ENCODE data around the gene LGALS8. TPM values are rescaled to one million over a fixed set of nuclear protein-coding genes. Genes with fewer than 3 reads are reported as not detected.
"Not testable (repeated sequence)": the region's sequence is repeated elsewhere in the genome, so short reads cannot be mapped to it uniquely, and the experiment has no call there.

The LGALS8 gene
- total RNA-seq, 1 experiment from 2014 or later = 30.7 TPM

- CTCF ChIA-PET; H3K36me3 ChIP-seq (ENCODE audit: control insufficient read depth in 1 of 2, insufficient read depth in 2 of 2, low read length in 2 of 2); H3K9me3 ChIP-seq (ENCODE audit: control insufficient read depth in 1 of 2, insufficient read depth in 1 of 2, low read depth in 1 of 2, low read length in 2 of 2); intact Hi-C loops (cut with micrococcal nuclease); H3K9me2 ChIP-seq (ENCODE audit: insufficient read depth); ATAC-seq; DNase-seq (ENCODE audit: low read depth, low spot score); RAD21 ChIA-PET (ENCODE audit: low non-redundant PET in 1 of 2, low total read pairs in 2 of 2, uncharacterized antibody in 2 of 2, unreplicated experiment in 2 of 2); H3K27me3 ChIP-seq (ENCODE audit: insufficient read depth, low read length); POLR2A ChIA-PET; H3K4me2 ChIP-seq (ENCODE audit: low read length); H4K20me1 ChIP-seq (ENCODE audit: insufficient read depth); BruUV-seq (replicated peaks); H3K4me3 ChIP-seq (replicated peaks in 1 of 2; ENCODE audit: low read depth in 1 of 2, low read length in 2 of 2); H3K79me2 ChIP-seq (ENCODE audit: insufficient read depth, low read length); H3K9ac ChIP-seq (ENCODE audit: low read length); H3K27ac ChIP-seq (ENCODE audit: low read depth, low read length): not testable (repeated sequence)
- H3K4me1 ChIP-seq (ENCODE audit: control insufficient read depth in 1 of 2, insufficient read depth in 2 of 2, low read length in 2 of 2) = peaks cover 17 to 21% of the 10 kb centered on the region in 2 experiments
- peak overlapping the region; percentile 51 for H2AFZ ChIP-seq (ENCODE audit: low read depth, low read length, poor library complexity, severe bottlenecking)
These were observed 19.4 kb upstream of the LGALS8 start for GRCh38 chr1:236504338-236504737.

- no peaks in the 10 kb centered on the region for H3K36me3 ChIP-seq (ENCODE audit: control insufficient read depth in 1 of 2, insufficient read depth in 2 of 2, low read length in 2 of 2)
- H3K4me3 ChIP-seq (replicated peaks in 1 of 2; ENCODE audit: low read depth in 1 of 2, low read length in 2 of 2) = no peak overlapping the region
- TF ChIP-seq ZFX (IDR thresholded peaks at IDR 0.05) (no peak), ATF3 (IDR thresholded peaks at IDR 0.05) (no peak), ZBTB33 (IDR thresholded peaks at IDR 0.05; ENCODE audit: extremely low read depth, insufficient replicate concordance, low read length) (no peak), CTCF (IDR thresholded peaks at IDR 0.05 in 2 of 3, conservative IDR thresholded peaks at IDR 0.05 in 1 of 3; ENCODE audit: borderline replicate concordance in 1 of 3, insufficient read depth in 1 of 3, low read depth in 2 of 3, low read length in 2 of 3) (no peak), REST (IDR thresholded peaks at IDR 0.05; ENCODE audit: low read depth) (no peak), SRF (IDR thresholded peaks at IDR 0.05; ENCODE audit: low read depth) (no peak), EZH2phosphoT487 (IDR thresholded peaks at IDR 0.05; ENCODE audit: borderline replicate concordance) (no peak), FOSL1 (IDR thresholded peaks at IDR 0.05; ENCODE audit: low read depth) (no peak)
- RAD21 ChIA-PET (ENCODE audit: low non-redundant PET in 1 of 2, low total read pairs in 2 of 2, uncharacterized antibody in 2 of 2, unreplicated experiment in 2 of 2) = no interaction called here
- no peak overlapping the region for H3K27ac ChIP-seq (ENCODE audit: low read depth, low read length)
- H2AFZ ChIP-seq (ENCODE audit: low read depth, low read length, poor library complexity, severe bottlenecking) = no peak overlapping the region
- DNase-seq (ENCODE audit: low read depth, low spot score) (no peak), ATAC-seq (no peak)
- H3K9me3 ChIP-seq (ENCODE audit: control insufficient read depth in 1 of 2, insufficient read depth in 1 of 2, low read depth in 1 of 2, low read length in 2 of 2) = no peaks in the 10 kb centered on the region
- H3K4me1 ChIP-seq (ENCODE audit: control insufficient read depth in 1 of 2, insufficient read depth in 2 of 2, low read length in 2 of 2) = peaks cover 16 to 17% of the 10 kb centered on the region in 2 experiments
- intact Hi-C loops (cut with micrococcal nuclease) = no loop called here
- H3K9me2 ChIP-seq (ENCODE audit: insufficient read depth) = no peaks in the 10 kb centered on the region
- H3K27me3 ChIP-seq (ENCODE audit: insufficient read depth, low read length) = no peaks in the 10 kb centered on the region
- H3K4me2 ChIP-seq (ENCODE audit: low read length) = no peak overlapping the region
- H3K9ac ChIP-seq (ENCODE audit: low read length) = no peak overlapping the region
- BruUV-seq (replicated peaks) = no TSS peak
- POLR2A ChIA-PET = no interaction called here
- no peaks in the 10 kb centered on the region for H4K20me1 ChIP-seq (ENCODE audit: insufficient read depth)
- CTCF ChIA-PET = no interaction called here
- no peaks in the 10 kb centered on the region for H3K79me2 ChIP-seq (ENCODE audit: insufficient read depth, low read length)
These were observed 16.6 kb upstream of the LGALS8 start for GRCh38 chr1:236507022-236507700.
